Ovary (tissue), 9 donors: ENCODE results near the gene CBS. TPM values are rescaled to one million over a fixed set of nuclear protein-coding genes. Genes with fewer than 3 reads are reported as not detected.
"Not testable (repeated sequence)": the region's sequence is repeated elsewhere in the genome, so short reads cannot be mapped to it uniquely, and the experiment has no call there.

Experiments
- DNase-seq, 5 donors: peaks; one replicate each; pipeline ENCODE4 v3.0.0-alpha.2; 2019 to 2020
- H3K27ac ChIP-seq, 2 donors: fragments of 200-600 bp; one replicate each; pipeline versions ENCODE4 v1.5.1 to v1.8.0; 2019 to 2022
- H3K27me3 ChIP-seq: fragments of 200-600 bp; one replicate; pipeline ENCODE4 v1.8.0; 2022
- H3K36me3 ChIP-seq: fragments of 200-600 bp; sonication (generic); one replicate; pipeline ENCODE4 v1.5.1; 2019
- H3K4me1 ChIP-seq: one replicate; pipeline ENCODE4 v1.8.1; 2013; ENCODE audit warnings: mild to moderate bottlenecking, moderate library complexity; ENCODE audit not compliant: insufficient read depth
- H3K4me3 ChIP-seq: fragments of 200-600 bp; sonication (generic); one replicate; pipeline ENCODE4 v1.5.1; 2017
- H3K9me3 ChIP-seq, 2 donors: fragments of 200-600 bp in 1 of 2; sonication (generic) in 1 of 2; one replicate each; pipeline versions ENCODE4 v1.5.1 to v1.8.1; 2013 to 2019; ENCODE audit warnings: mild to moderate bottlenecking in 1 of 2, moderate library complexity in 1 of 2
- WGBS, 3 donors: extraction: QIAGEN DNeasy Blood & Tissue Kit in 1 of 3; methylation state at CpG; one replicate each; pipeline versions ENCODE4 v1.1.5 to v1.1.7; 2013 to 2017; 5-methylcytosine and 5-hydroxymethylcytosine counted together
- intact Hi-C, 4 donors: fragments of 100-400 bp; cut with DNase I; formaldehyde crosslinking; loops; one replicate each; pipeline versions ENCODE4 v1.11.0 to v1.15.1; 2022 to 2023
- polyA plus RNA-seq, 2 donors: library from polyadenylated mRNA; stranded (reverse); fragments of 200-250 nt in 1 of 2; fragments of 350-450 nt in 1 of 2; fragmentation: Illumina TruSeq in 1 of 2; extraction: RNeasy Lipid Tissue Mini Kit (QIAGEN cat#74804) in 1 of 2; gene quantifications; one replicate each; pipeline ENCODE4 v1.2.3, GENCODE V29; 2013 to 2014
- total RNA-seq, 7 donors: library from RNA; depleted of rRNA in 2 of 7; stranded (reverse); fragments of >200 nt in 2 of 7; fragmentation: NEBNext Ultra II Directional in 3 of 7; extraction: Animal tissue kit (Norgen Biotek cat#: 25700) in 3 of 7; gene quantifications; one replicate each; pipeline versions ENCODE4 v1.1.0 to v1.2.4, GENCODE V29; 2016 to 2023
- donor health status: DM: no; HTN: no; CAD: no; lungs with moderate emphysema.
- donor health status: DM: no; HTN: no; CAD: no.
- donor health status: Bipolar disorder and iron deficiency.
- donor health status: DM: yes; HTN: yes; CAD: no.
- donor health status: DM: no; HTN: no; CAD: no.
- donor health status: DM: yes; HTN: yes; CAD: no.

Gene CBS
- total and polyA plus RNA-seq, 9 donors: 7.1 to 114 (median 50.6) TPM

- H3K9me3 ChIP-seq, H3K27ac ChIP-seq, H3K4me3 ChIP-seq, H3K36me3 ChIP-seq, H3K27me3 ChIP-seq, H3K4me1 ChIP-seq, intact Hi-C loops: not testable (repeated sequence)
- 97% methylated on average over 15 of the region's 30 CpGs; no CpG with 5 or more reads in 2 of the 3 donors for WGBS, 3 donors
- DNase-seq: peak in 3 of 5 donors; percentile 4 to 20 (median 18)
Measured at GRCh38 chr21:43065991-43066390, 9.6 kb downstream of the CBS start.

GRCh38 chr21:43064265-43064917 lies 11.2 kb downstream of the CBS start:
- H3K4me1 ChIP-seq, H3K27ac ChIP-seq, intact Hi-C loops, H3K27me3 ChIP-seq, H3K9me3 ChIP-seq, H3K4me3 ChIP-seq, DNase-seq, H3K36me3 ChIP-seq: not testable (repeated sequence)
- WGBS, 3 donors: no CpG with 5 or more reads among the region's 22 CpGs

DNA sequence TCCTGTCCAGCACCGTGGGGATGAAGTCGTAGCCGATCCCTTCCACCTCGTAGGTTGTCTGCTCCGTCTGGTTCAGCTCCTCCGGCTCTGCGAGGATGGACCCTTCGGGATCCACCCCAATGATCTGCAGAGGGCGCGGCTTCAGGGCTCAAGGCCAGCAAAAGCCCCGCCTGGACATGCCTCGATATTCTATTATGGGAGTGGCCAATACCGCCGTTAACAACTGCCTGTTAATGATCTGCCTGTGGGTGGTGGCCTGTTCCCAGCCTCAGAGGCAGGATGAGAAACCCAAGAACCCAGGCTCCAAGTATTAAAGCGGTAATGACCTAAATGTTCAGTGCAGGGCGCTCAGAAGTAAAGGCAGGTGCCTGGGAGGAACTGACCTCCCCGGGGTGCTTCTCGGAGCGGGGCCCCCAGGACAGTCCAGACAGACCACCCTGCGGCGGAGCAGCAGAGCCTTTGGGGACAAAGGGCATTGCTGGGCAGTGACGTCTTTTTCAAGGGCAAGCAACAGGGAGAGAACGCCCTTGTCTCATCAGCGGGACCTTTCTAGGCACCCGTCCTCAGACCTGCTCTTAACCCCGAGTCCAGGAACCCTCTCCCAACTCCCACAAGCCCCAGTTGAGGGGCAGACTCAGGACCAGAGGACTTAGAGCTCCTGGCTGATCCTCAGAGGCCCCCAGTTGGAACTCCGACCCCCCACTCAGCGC lies 12.5 kb downstream of the CBS start:
- H3K4me1 ChIP-seq, H3K9me3 ChIP-seq, H3K27ac ChIP-seq, H3K27me3 ChIP-seq, intact Hi-C loops, H3K4me3 ChIP-seq, H3K36me3 ChIP-seq: not testable (repeated sequence)
- peak in 1 of 5 donors; percentile 3 for DNase-seq
- 94% methylated on average over 2 of the region's 28 CpGs; no CpG with 5 or more reads in 2 of the 3 donors for WGBS, 3 donors

- intact Hi-C loops: not testable (repeated sequence)
- no CpG with 5 or more reads among the region's 13 CpGs for WGBS, 3 donors
Measured at GRCh38 chr21:43053112-43053511, 22.5 kb downstream of the CBS start.

GRCh38 chr21:43045876-43046821 lies 29.5 kb downstream of the CBS start:
- H3K27me3 ChIP-seq, H3K4me3 ChIP-seq, H3K9me3 ChIP-seq, H3K4me1 ChIP-seq, H3K27ac ChIP-seq, intact Hi-C loops, H3K36me3 ChIP-seq: not testable (repeated sequence)
- WGBS, 3 donors: 42 to 73% (median 67%) methylated on average over 5 to 20 of the region's 21 CpGs
- DNase-seq: peak in 2 of 5 donors; percentile 8 to 32

More at GRCh38 chr21:43053112-43053511, 22.5 kb downstream of the CBS start:
- H3K4me1 ChIP-seq, H3K36me3 ChIP-seq, H3K9me3 ChIP-seq, H3K27ac ChIP-seq, DNase-seq, H3K27me3 ChIP-seq, H3K4me3 ChIP-seq: not testable (repeated sequence)

DNA sequence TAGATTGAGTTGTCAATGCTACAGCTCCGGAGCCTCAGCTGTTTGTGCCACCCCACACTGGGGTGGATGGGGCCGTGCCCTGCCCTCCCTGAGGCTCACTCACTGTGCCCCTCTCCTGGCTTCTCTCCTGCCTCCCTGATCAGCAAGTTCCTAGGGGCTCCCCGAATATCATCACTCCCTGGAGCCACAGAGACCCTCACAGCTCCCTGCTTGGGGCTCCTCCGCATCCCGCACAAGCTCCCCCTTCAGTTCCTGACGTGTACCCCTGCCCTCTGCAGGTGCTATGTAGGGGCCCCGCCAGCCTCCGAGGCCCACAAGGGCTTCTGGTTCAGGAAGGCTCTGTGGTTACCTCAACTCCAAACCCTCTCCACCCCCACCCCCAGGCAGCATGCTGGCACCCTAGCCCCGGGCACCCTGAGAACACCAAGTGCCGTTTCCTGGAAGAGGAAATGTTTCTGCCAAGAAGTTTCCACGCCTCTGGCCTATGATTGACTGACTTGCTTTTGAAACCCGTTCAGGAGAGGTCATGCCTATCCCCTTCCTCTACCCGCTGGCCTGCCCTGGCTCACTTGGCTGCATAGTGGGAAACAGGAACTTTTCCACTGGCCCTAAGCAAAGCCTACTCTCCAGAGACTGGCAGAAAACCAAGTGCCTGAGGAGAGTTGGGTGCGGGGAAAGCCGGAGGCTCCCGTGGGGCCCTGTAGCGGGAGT lies 30.3 kb downstream of the CBS start:
- intact Hi-C loops, H3K36me3 ChIP-seq, H3K27ac ChIP-seq, H3K4me1 ChIP-seq, H3K4me3 ChIP-seq, H3K27me3 ChIP-seq, H3K9me3 ChIP-seq: not testable (repeated sequence)
- peak in 2 of 5 donors; percentile 6 to 27 for DNase-seq
- WGBS, 3 donors: 34 to 40% methylated on average over 1 to 7 of the region's 17 CpGs; no CpG with 5 or more reads in 1 of the 3 donors

GRCh38 chr21:43044547-43044946 lies 31.1 kb downstream of the CBS start:
- WGBS, 3 donors: 60 to 86% methylated on average over 1 to 12 of the region's 14 CpGs; no CpG with 5 or more reads in 1 of the 3 donors
- peak in 1 of 5 donors; percentile 23 for DNase-seq
- H3K9me3 ChIP-seq, H3K4me1 ChIP-seq, H3K4me3 ChIP-seq, H3K27me3 ChIP-seq, intact Hi-C loops, H3K27ac ChIP-seq, H3K36me3 ChIP-seq: not testable (repeated sequence)

DNA sequence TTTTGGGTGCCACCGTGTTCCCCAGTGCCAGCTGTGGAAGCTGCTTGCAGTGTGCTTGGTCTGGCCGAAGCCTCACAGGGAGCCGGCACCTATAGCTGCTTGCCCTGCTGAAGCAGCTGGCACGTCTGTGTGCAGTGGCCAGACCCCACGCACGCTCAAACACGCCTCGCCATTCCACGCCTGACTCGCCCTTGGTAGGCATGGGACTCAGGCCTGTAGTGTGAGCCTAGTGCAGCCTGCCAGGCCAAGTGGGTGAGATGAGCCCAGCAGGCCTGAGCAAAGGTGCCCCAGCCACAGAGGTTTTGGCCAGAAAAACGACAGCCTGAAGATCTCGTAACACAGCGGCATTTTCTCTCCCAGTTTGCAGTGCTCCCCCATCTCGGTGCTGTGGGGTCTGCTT lies 32.3 kb downstream of the CBS start:
- peak in 1 of 5 donors; percentile 6 for DNase-seq
- intact Hi-C loops, H3K9me3 ChIP-seq, H3K36me3 ChIP-seq, H3K4me3 ChIP-seq, H3K4me1 ChIP-seq, H3K27me3 ChIP-seq, H3K27ac ChIP-seq: not testable (repeated sequence)
- WGBS, 3 donors: 94 to 100% (median 97%) methylated on average over 1 to 13 of the region's 14 CpGs

GRCh38 chr21:43042169-43042568 lies 33.5 kb downstream of the CBS start:
- intact Hi-C loops, H3K4me3 ChIP-seq, H3K27me3 ChIP-seq, H3K36me3 ChIP-seq, H3K4me1 ChIP-seq, H3K9me3 ChIP-seq, H3K27ac ChIP-seq: not testable (repeated sequence)
- DNase-seq: peak in 1 of 5 donors; percentile 8
- WGBS, 3 donors: 97 to 100% methylated on average over 1 to 5 of the region's 5 CpGs; no CpG with 5 or more reads in 1 of the 3 donors

DNA sequence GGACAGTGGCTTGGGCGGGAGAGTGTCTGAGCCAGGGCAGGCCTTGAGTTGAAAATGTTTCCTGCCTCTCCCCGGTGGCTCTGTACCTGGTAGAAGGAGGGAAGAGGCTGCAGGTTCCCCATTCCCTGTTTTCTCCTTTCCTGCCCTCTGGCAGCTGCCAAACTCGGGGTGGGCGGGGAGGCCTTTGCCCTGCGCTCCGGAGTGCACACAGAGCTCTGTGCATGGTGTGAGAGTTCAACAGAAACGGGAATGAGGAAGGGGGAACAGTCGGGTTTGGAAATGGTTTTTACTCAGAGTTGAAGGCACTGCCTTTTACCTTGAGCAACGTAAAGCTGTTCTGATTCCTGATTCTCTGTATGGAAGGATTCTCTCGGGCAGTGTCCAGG lies 37.0 kb downstream of the CBS start:
- H3K4me3 ChIP-seq, H3K9me3 ChIP-seq, H3K4me1 ChIP-seq, H3K27ac ChIP-seq, H3K27me3 ChIP-seq, H3K36me3 ChIP-seq, DNase-seq, intact Hi-C loops: not testable (repeated sequence)
- 79 to 94% (median 91%) methylated on average over 7 to 8 of the region's 10 CpGs for WGBS, 3 donors
